Endothelial cell of umbilical vein (primary cell): Measurements from ENCODE around the gene MAP6D1.

Source experiments
- CTCF ChIP-seq, 2 donors: IDR thresholded peaks; 1 replicate in 1 of 2; 2 replicates in 1 of 2; pipeline ENCODE4 v1.5.1; 2011; ENCODE audit warnings: low read length in 2 of 2, mild to moderate bottlenecking in 2 of 2, moderate library complexity in 2 of 2, control low read depth in 1 of 2, inconsistent platforms in 1 of 2, low read depth in 1 of 2; ENCODE audit not compliant: insufficient read depth in 1 of 2; ENCODE audit errors: extremely low read depth in 1 of 2
- EZH2 ChIP-seq: IDR thresholded peaks from 2 replicates; pipeline ENCODE4 v1.6.1; 2012; ENCODE audit warnings: borderline replicate concordance, low read depth, mild to moderate bottlenecking, moderate library complexity, low read length, inconsistent platforms; ENCODE audit not compliant: severe bottlenecking
- FOS ChIP-seq: IDR thresholded peaks from 2 replicates; pipeline ENCODE4 v1.6.1; 2011; ENCODE audit warnings: mild to moderate bottlenecking, low read length, moderate library complexity, borderline replicate concordance; ENCODE audit not compliant: insufficient read depth
- JUN ChIP-seq: IDR thresholded peaks from 2 replicates; pipeline ENCODE4 v1.6.1; 2011; ENCODE audit warnings: borderline replicate concordance, low read depth; ENCODE audit not compliant: insufficient read length, insufficient read depth
- POLR2A ChIP-seq: IDR thresholded peaks from 2 replicates; pipeline ENCODE4 v1.6.1; 2012; ENCODE audit warnings: low read depth, mild to moderate bottlenecking, control low read depth, low read length
- POLR2AphosphoS5 ChIP-seq: IDR thresholded peaks from 2 replicates; pipeline ENCODE4 v1.6.1; 2012; ENCODE audit warnings: low read depth, mild to moderate bottlenecking, control low read depth, low read length, moderate library complexity; ENCODE audit not compliant: insufficient read depth

- TF ChIP-seq CTCF (IDR thresholded peaks at IDR 0.05; ENCODE audit: extremely low read depth in 1 of 2, insufficient read depth in 1 of 2, low read depth in 1 of 2, low read length in 2 of 2) = no peak
- no peak for TF ChIP-seq POLR2A
- no peak for TF ChIP-seq POLR2AphosphoS5
- TF ChIP-seq JUN = no peak
- TF ChIP-seq EZH2 = no peak
- TF ChIP-seq FOS = no peak
Observed at GRCh38 chr3:183818706-183819624, 6.4 kb downstream of the MAP6D1 start.
